ENCODE measurements around the gene C11orf98. TPM values are rescaled to one million over a fixed set of nuclear protein-coding genes. Genes with fewer than 3 reads are reported as not detected.

The C11orf98 gene
- total RNA-seq, 4 donors from 2014 or later, result 12.5 to 53.7 (median 37.7) TPM

DNA sequence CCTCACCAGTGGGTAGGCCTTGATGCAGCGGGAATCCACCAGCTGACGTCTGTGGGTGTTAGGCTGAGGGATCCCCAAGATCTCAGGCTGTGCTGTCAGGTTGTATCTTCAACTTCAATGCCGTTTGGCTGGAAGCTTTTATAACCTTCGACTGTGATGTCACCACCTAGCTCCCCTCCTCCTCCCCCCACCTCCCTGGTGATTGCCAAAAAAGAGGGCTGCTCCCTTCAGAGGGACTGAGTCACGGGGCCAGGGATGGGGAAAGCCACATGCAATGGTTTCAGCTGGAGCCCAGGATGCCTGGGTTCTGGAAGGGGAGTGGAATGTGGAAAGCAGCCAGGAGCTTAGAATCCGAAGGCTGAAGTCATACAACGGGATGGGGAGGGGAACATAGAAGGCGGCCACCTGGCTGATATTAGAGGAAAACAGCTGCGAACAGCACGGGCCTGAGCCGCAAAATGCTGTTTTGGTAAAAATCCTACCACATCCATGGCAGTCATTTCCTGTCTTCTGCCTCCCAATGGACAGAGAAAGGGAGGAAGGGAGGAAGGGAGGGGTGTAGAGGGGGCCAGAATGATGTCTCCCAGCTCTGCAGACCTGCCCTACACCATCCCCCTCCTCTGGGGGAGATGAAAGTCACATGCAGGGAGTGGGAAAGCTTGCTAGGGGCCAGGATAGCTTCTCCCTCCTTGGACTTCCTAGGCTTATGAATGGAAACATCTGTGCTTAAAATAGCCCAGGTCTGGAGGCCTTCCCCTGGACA lies 24.6 kb upstream of the C11orf98 start, which contains the start of gene LRRN4CL:
LRRN4CL (minus strand) TSS at position 110 of the 763 bp plus-strand sequence. CDS start 1,022 bp downstream, outside the sequence.
- TF ChIP-seq EP300 (IDR thresholded peaks at IDR 0.05; ENCODE audit: low read depth) (no peak), POLR2A (IDR thresholded peaks at IDR 0.05) (peak; percentile 29), POLR2AphosphoS5 (IDR thresholded peaks at IDR 0.05) (peak; percentile 27 to 62 (median 38))
- DNase-seq, result peak; percentile 67
- Histone ChIP-seq H3K4me3 (peak within 1 kb of the TSS in 3 of 4 donors; percentile 5 to 33 (median 12)), H3K27me3 (peaks cover 20% of the 10 kb centered on the region), H3K9me3 (no peaks in the 10 kb centered on the region), H3K36me3 (peaks cover 0 to 23% (median 9%) of the 10 kb centered on the region in 4 donors), H3K27ac (peak within 1 kb of the TSS; percentile 41 to 85 (median 74)), H3K4me1 (peaks cover 0 to 12% (median 4%) of the 10 kb centered on the region in 4 donors)
- intact Hi-C loops (cut with DNase I; ENCODE audit: low total_unique reads), result loop anchor here (10.0 kb wide), 1 partner anchor 295 kb away; no protein-coding TSS in a partner anchor
- WGBS, 2 donors (ENCODE audit: low coverage in 1 of 2), result 27 to 50% methylated on average over 2 to 11 of the region's 11 CpGs
- in situ Hi-C loops (cut with MboI; ENCODE audit: low pct_ligation_motif_present in 1 of 4, low pct_unique_long_range_greater_than_20kb in 1 of 4, low sequenced_read_pairs in 3 of 4), result loop anchor here in 3 of 4 donors (10.0 to 25.0 kb wide), 4 partner anchors 95 to 302 kb away; partner anchors contain the start of genes SCGB1A1 (in 1 of the 3) and TUT1 (in 1 of the 3)

DNA sequence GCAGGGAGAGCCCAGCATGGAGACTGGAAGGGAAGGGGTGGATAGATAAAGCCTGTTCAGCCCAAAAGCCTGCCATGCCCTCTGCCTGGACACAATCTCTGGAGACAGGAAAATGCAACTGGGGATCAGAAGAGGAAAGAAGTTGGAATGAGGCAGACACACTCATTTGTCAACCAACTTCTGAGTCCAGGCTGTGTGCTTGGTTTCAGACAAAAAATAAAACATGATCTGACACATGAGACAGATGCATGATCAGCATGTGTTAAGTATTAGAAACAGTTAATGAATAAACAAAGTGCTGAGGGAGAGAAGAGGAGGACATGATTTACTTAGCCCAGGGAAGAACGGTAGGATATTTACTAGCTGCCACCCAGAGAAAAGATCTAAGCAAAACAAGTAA lies 23.5 kb upstream of the C11orf98 start:
- no peak for TF ChIP-seq POLR2AphosphoS5 (IDR thresholded peaks at IDR 0.05)
- no peak for TF ChIP-seq POLR2A (IDR thresholded peaks at IDR 0.05)
- TF ChIP-seq, protein P1, sequence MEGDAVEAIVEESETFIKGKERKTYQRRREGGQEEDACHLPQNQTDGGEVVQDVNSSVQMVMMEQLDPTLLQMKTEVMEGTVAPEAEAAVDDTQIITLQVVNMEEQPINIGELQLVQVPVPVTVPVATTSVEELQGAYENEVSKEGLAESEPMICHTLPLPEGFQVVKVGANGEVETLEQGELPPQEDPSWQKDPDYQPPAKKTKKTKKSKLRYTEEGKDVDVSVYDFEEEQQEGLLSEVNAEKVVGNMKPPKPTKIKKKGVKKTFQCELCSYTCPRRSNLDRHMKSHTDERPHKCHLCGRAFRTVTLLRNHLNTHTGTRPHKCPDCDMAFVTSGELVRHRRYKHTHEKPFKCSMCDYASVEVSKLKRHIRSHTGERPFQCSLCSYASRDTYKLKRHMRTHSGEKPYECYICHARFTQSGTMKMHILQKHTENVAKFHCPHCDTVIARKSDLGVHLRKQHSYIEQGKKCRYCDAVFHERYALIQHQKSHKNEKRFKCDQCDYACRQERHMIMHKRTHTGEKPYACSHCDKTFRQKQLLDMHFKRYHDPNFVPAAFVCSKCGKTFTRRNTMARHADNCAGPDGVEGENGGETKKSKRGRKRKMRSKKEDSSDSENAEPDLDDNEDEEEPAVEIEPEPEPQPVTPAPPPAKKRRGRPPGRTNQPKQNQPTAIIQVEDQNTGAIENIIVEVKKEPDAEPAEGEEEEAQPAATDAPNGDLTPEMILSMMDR (IDR thresholded peaks at IDR 0.05), result no peak
- TF ChIP-seq EP300 (IDR thresholded peaks at IDR 0.05; ENCODE audit: low read depth), result no peak
- in situ Hi-C loops (cut with MboI; ENCODE audit: low pct_ligation_motif_present in 1 of 4, low pct_unique_long_range_greater_than_20kb in 1 of 4, low sequenced_read_pairs in 3 of 4), result loop anchor here in 2 of 4 donors (25.0 kb wide), 2 partner anchors 276 to 301 kb away; partner anchors contain the start of gene SCGB1A1 (in 1 of the 2)
- Histone ChIP-seq H3K36me3 (peaks cover 0 to 23% (median 9%) of the 10 kb centered on the region in 4 donors), H3K9me3 (no peaks in the 10 kb centered on the region), H3K4me3 (peak overlapping the region in 3 of 4 donors; percentile 5 to 33 (median 18)), H3K4me1 (peaks cover 0 to 12% (median 3%) of the 10 kb centered on the region in 4 donors), H3K27me3 (peaks cover 20% of the 10 kb centered on the region), H3K27ac (peak overlapping the region; percentile 41 to 85 (median 74))
- DNase-seq, result no peak
- intact Hi-C loops (cut with DNase I; ENCODE audit: low total_unique reads), result loop anchor here (10.0 kb wide), 1 partner anchor 294 kb away; no protein-coding TSS in a partner anchor
- 67% methylated on average over 1 of the region's 1 CpG for WGBS, 2 donors (ENCODE audit: low coverage in 1 of 2)

DNA sequence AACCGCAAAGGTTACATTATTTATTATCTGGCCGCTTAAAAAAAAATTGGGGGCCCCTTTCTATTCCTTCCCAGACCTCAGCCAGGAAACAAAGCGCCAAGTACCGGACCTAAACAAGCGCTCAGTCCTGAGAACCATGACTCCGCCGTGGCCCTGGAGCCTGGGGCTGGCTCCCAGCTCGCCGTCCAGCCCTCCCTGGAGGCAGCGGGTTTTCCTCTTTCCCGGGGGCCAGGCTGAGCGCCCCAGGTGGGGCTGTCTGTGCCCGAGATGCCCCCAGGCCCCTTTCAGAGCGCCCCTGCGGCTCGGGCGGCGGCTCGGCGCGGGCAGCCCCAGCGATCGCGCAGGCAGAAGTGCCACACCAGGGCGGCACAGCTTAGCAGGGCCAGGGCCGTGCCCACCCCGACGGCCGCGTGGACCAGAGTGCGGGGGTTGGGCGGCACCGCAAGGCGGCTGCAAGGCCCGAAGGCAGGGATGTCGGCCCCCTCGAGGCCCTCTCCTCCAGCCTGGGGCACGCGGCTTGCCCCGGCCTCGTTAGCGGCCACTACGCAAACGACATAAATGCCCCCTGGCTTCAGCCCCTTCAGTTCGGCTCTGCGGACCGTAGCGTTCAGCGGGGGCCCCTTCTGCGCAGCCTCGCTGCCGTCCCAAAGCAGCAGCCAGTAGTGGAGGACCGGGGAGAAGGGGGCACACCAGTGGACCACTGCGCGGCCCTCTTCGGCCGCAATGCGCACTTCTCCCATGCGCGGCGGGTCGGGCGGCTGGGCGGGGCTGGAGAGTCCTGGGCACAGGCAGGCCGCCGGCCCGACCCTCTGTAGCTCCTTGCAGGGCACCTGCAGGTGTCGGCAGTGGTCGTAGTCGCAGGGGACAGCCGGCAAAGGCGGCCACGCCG lies 22.7 kb upstream of the C11orf98 start:
- Histone ChIP-seq H3K4me3 (peak overlapping the region; percentile 5 to 33 (median 16)), H3K4me1 (peaks cover 0 to 12% (median 5%) of the 10 kb centered on the region in 4 donors), H3K9me3 (no peaks in the 10 kb centered on the region), H3K27me3 (peaks cover 20% of the 10 kb centered on the region), H3K27ac (peak overlapping the region; percentile 4 to 85 (median 74)), H3K36me3 (peaks cover 0 to 18% (median 8%) of the 10 kb centered on the region in 4 donors)
- intact Hi-C loops (cut with DNase I; ENCODE audit: low total_unique reads), result loop anchor here (10.0 kb wide), 1 partner anchor 293 kb away; no protein-coding TSS in a partner anchor
- no peak for DNase-seq
- TF ChIP-seq, protein P1 (IDR thresholded peaks at IDR 0.05), result no peak
- TF ChIP-seq POLR2AphosphoS5 (IDR thresholded peaks at IDR 0.05), result no peak
- TF ChIP-seq POLR2A (IDR thresholded peaks at IDR 0.05), result no peak
- TF ChIP-seq EP300 (IDR thresholded peaks at IDR 0.05; ENCODE audit: low read depth), result no peak
- in situ Hi-C loops (cut with MboI; ENCODE audit: low pct_ligation_motif_present in 1 of 4, low pct_unique_long_range_greater_than_20kb in 1 of 4, low sequenced_read_pairs in 3 of 4), result loop anchor here in 2 of 4 donors (25.0 kb wide), 2 partner anchors 275 to 300 kb away; partner anchors contain the start of gene SCGB1A1 (in 1 of the 2)
- WGBS, 2 donors (ENCODE audit: low coverage in 1 of 2), result 63% methylated on average over 65 of the region's 74 CpGs; no CpG with 5 or more reads in 1 of the 2 donors

DNA sequence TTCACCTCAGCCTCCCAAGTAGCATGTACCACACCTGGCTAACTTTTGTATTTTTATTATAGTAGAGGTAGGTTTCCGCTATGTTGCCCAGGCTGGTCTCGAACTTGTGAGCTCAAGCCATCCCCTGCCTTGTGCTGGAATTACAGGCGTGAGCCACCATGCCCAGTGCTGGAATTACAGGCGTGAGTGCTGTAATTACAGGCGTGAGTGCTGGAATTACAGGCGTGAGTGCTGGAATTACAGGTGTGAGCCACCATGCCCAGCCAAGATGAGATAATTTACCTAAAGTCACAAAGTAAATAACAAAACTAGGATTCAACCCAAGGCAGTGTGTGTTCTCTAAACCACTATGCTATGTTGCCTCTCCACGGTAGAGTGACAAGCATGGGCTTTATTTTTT lies 17.5 kb upstream of the C11orf98 start:
- WGBS, 2 donors (ENCODE audit: low coverage in 1 of 2), result 53 to 67% methylated on average over 1 to 7 of the region's 7 CpGs
- Histone ChIP-seq H3K4me1 (peaks cover 13 to 25% (median 14%) of the 10 kb centered on the region in 4 donors), H3K27me3 (peaks cover 8% of the 10 kb centered on the region), H3K4me3 (no peak overlapping the region), H3K27ac (peak overlapping the region in 3 of 4 donors; percentile 21 to 61 (median 46)), H3K36me3 (no peaks in the 10 kb centered on the region), H3K9me3 (no peaks in the 10 kb centered on the region)
- intact Hi-C loops (cut with DNase I; ENCODE audit: low total_unique reads) (loop anchor here (10.0 kb wide), 1 partner anchor 288 kb away; no protein-coding TSS in a partner anchor), in situ Hi-C loops (cut with MboI; ENCODE audit: low pct_ligation_motif_present in 1 of 4, low pct_unique_long_range_greater_than_20kb in 1 of 4, low sequenced_read_pairs in 3 of 4) (loop anchor here in 2 of 4 donors (25.0 kb wide), 2 partner anchors 270 to 295 kb away; partner anchors contain the start of gene SCGB1A1 (in 1 of the 2))
- peak; percentile 68 for DNase-seq
- TF ChIP-seq EP300 (IDR thresholded peaks at IDR 0.05; ENCODE audit: low read depth) (no peak), POLR2A (IDR thresholded peaks at IDR 0.05) (no peak), POLR2AphosphoS5 (IDR thresholded peaks at IDR 0.05) (peak in 1 of 3 donors; percentile 17)
- TF ChIP-seq, protein P1 (IDR thresholded peaks at IDR 0.05), result peak in 1 of 5 experiments; percentile 37

All from transverse colon (tissue), 4 donors.